Measurements from ENCODE around the gene GPR153.

GRCh38 chr1:6237093-6237492 lies 23.8 kb downstream of the GPR153 start:
- TF ChIP-seq CTCF (IDR thresholded peaks at IDR 0.05; ENCODE audit: low read depth, low read length) (no peak), EZH2phosphoT487 (IDR thresholded peaks at IDR 0.05; ENCODE audit: low read depth) (no peak)

Measured in OCI-LY3 (cell line).